ENCODE results near the gene KIF16B.

DNA sequence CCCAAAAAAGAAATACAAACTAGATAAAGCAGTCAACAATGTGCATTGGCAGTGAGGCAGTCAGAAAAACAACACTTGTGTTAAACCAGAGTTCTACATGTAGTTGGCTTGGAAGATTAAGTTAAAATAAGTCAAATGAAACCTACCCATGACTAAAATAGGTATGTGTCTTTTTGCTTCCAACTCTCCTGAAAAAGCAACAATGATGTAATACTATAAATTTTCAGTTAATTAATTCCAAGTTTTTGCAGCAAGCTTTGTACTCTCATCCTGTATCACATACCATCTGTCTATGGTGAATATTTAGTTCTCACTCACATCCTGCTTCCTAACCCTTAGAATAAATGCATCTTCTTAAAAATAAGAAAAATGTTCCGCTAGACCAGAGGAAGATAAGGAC lies 261.5 kb downstream of the KIF16B start:
- TF ChIP-seq, protein P1, sequence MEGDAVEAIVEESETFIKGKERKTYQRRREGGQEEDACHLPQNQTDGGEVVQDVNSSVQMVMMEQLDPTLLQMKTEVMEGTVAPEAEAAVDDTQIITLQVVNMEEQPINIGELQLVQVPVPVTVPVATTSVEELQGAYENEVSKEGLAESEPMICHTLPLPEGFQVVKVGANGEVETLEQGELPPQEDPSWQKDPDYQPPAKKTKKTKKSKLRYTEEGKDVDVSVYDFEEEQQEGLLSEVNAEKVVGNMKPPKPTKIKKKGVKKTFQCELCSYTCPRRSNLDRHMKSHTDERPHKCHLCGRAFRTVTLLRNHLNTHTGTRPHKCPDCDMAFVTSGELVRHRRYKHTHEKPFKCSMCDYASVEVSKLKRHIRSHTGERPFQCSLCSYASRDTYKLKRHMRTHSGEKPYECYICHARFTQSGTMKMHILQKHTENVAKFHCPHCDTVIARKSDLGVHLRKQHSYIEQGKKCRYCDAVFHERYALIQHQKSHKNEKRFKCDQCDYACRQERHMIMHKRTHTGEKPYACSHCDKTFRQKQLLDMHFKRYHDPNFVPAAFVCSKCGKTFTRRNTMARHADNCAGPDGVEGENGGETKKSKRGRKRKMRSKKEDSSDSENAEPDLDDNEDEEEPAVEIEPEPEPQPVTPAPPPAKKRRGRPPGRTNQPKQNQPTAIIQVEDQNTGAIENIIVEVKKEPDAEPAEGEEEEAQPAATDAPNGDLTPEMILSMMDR (conservative IDR thresholded peaks at IDR 0.05; ENCODE audit: low read depth, low read length) = no peak
- no peak for TF ChIP-seq EZH2phosphoT487 (IDR thresholded peaks at IDR 0.05; ENCODE audit: borderline replicate concordance, low read length)
- TF ChIP-seq EZH2 (IDR thresholded peaks at IDR 0.05; ENCODE audit: low read length, unreplicated experiment) = no peak

Data from PC-3 (cell line).